Cardiac muscle cell (in vitro differentiated cells and primary cell): Measurements from ENCODE around the gene XRCC1. TPM values are rescaled to one million over a fixed set of nuclear protein-coding genes. Genes with fewer than 3 reads are reported as not detected.

Experiments
- DNase-seq, 2 donors: peaks; one replicate each; pipeline versions ENCODE4 v3.0.0 to v3.0.0-alpha.2; 2010 to 2017; ENCODE audit warnings: low read depth in 1 of 2, low spot score in 1 of 2
- H3K27ac ChIP-seq: fragments of 200-600 bp; sonication (generic); 2 replicates; pipeline ENCODE4 v1.5.1; 2016
- H3K27me3 ChIP-seq: fragments of 200-600 bp; sonication (generic); 2 replicates; pipeline ENCODE4 v1.6.0; 2016; ENCODE audit warnings: control low read depth
- H3K36me3 ChIP-seq: fragments of 200-600 bp; sonication (generic); 2 replicates; pipeline ENCODE4 v1.5.1; 2016; ENCODE audit warnings: control low read depth
- H3K4me1 ChIP-seq: fragments of 200-600 bp; sonication (generic); 2 replicates; pipeline ENCODE4 v1.8.1; 2017; ENCODE audit warnings: low read depth, mild to moderate bottlenecking, mixed run types
- H3K4me3 ChIP-seq: fragments of 200-600 bp; sonication (generic); 2 replicates; pipeline ENCODE4 v1.5.1; 2016; ENCODE audit warnings: mild to moderate bottlenecking
- H3K9me3 ChIP-seq: fragments of 200-600 bp; sonication (generic); 2 replicates; pipeline ENCODE4 v1.5.1; 2017; ENCODE audit warnings: low read depth, mild to moderate bottlenecking, control low read depth
- CTCF ChIP-seq: IDR thresholded peaks from 2 replicates; pipeline ENCODE4 v1.5.1; 2012; ENCODE audit warnings: low read depth, mild to moderate bottlenecking, low read length
- polyA plus RNA-seq: library from polyadenylated mRNA; unstranded; fragments of >200 nt; fragmentation: Nextera tagmentation; extraction: Ambion mirVana; gene quantifications from 2 replicates; pipeline ENCODE4 v1.2.1, GENCODE V29; 2016
- total RNA-seq: library from RNA; depleted of rRNA; stranded (reverse); fragments of >200 nt; gene quantifications from 2 replicates; pipeline ENCODE4 v1.2.3, GENCODE V29; 2016

Gene XRCC1
- total and polyA plus RNA-seq, 2 experiments from 2014 or later, result 52.0 to 82.5 TPM

GRCh38 chr19:43620061-43621001 is 45.0 kb upstream of the XRCC1 start:
- no peak for TF ChIP-seq CTCF

GRCh38 chr19:43619262-43620060 is 44.1 kb upstream of the XRCC1 start, which contains the start of gene ZNF428:
Gene ZNF428 (minus strand): TSS chr19:43619629. CDS start chr19:43614304, 5,325 bp downstream.
- DNase-seq, result peak; percentile 93 to 94
- Histone ChIP-seq H3K9me3 (no peaks in the 10 kb centered on the region), H3K4me1 (peaks cover 4% of the 10 kb centered on the region), H3K4me3 (peak within 1 kb of the TSS; percentile 56), H3K36me3 (peaks cover 3% of the 10 kb centered on the region), H3K27me3 (no peaks in the 10 kb centered on the region), H3K27ac (peak within 1 kb of the TSS; percentile 92)
- peak; percentile 2 for TF ChIP-seq CTCF

More at GRCh38 chr19:43620061-43621001, 45.0 kb upstream of the XRCC1 start:
- no peak for DNase-seq
- Histone ChIP-seq H3K36me3 (peaks cover 3% of the 10 kb centered on the region), H3K27ac (peak overlapping the region; percentile 92), H3K4me3 (peak overlapping the region; percentile 56), H3K27me3 (no peaks in the 10 kb centered on the region), H3K9me3 (no peaks in the 10 kb centered on the region), H3K4me1 (peaks cover 4% of the 10 kb centered on the region)

GRCh38 chr19:43618921-43619261 is 43.6 kb upstream of the XRCC1 start:
- peak in 1 of 2 donors; percentile 47 for DNase-seq

GRCh38 chr19:43616954-43617353 is 41.6 kb upstream of the XRCC1 start:
- H3K4me3 ChIP-seq, result no peak overlapping the region
- H3K9me3 ChIP-seq, result no peaks in the 10 kb centered on the region
- DNase-seq, result no peak

More at GRCh38 chr19:43618921-43619261, 43.6 kb upstream of the XRCC1 start:
- H3K9me3 ChIP-seq, result no peaks in the 10 kb centered on the region
- peak overlapping the region; percentile 92 for H3K27ac ChIP-seq
- peaks cover 3% of the 10 kb centered on the region for H3K36me3 ChIP-seq
- H3K27me3 ChIP-seq, result no peaks in the 10 kb centered on the region
- peak overlapping the region; percentile 56 for H3K4me3 ChIP-seq
- TF ChIP-seq CTCF, result no peak
- H3K4me1 ChIP-seq, result peaks cover 4% of the 10 kb centered on the region

More at GRCh38 chr19:43616954-43617353, 41.6 kb upstream of the XRCC1 start:
- TF ChIP-seq CTCF, result no peak
- Histone ChIP-seq H3K27ac (no peak overlapping the region), H3K36me3 (no peaks in the 10 kb centered on the region), H3K27me3 (no peaks in the 10 kb centered on the region), H3K4me1 (peaks cover 4% of the 10 kb centered on the region)
